Measurements from ENCODE around the gene TRMT2B. TPM values are rescaled to one million over a fixed set of nuclear protein-coding genes. Genes with fewer than 3 reads are reported as not detected.
"Not testable (repeated sequence)": the region's sequence is repeated elsewhere in the genome, so short reads cannot be mapped to it uniquely, and the experiment has no call there.

Gene TRMT2B
- total and polyA plus RNA-seq, 3 experiments from 2014 or later, result 18.0 to 45.5 (median 19.0) TPM

GRCh38 chrX:101078716-101079598 lies 27.0 kb upstream of the TRMT2B start, which contains the start of gene TMEM35A:
TSS of gene TMEM35A (plus strand) at chrX:101078879. CDS start at chrX:101079003, 124 bp downstream.
- no peaks in the 10 kb centered on the region for H3K27me3 ChIP-seq (ENCODE audit: insufficient read depth, low read length, poor library complexity, severe bottlenecking)
- Mint-ChIP-seq H3K27me3 (peaks cover 22 to 24% of the 10 kb centered on the region in 2 donors), H3K9me3 (peaks cover 0 to 2% (median 0%) of the 10 kb centered on the region in 5 donors), H3K4me3 (peak within 1 kb of the TSS in 2 of 7 donors; percentile 33 to 54), H3K36me3 (no peaks in the 10 kb centered on the region), H3K27ac (peak within 1 kb of the TSS in 3 of 8 donors; percentile 2 to 70 (median 65)), H3K4me1 (peaks cover 0 to 4% (median 4%) of the 10 kb centered on the region in 3 donors)
- ChIA-PET CTCF (no interaction called here), POLR2A (no interaction called here)
- no peak for DNase-seq
- no peak within 1 kb of the TSS for H3K27ac ChIP-seq (ENCODE audit: low read depth, low read length)
- H3K9me3 ChIP-seq (ENCODE audit: low read length), result no peaks in the 10 kb centered on the region
- no peak within 1 kb of the TSS for H3K4me3 ChIP-seq (ENCODE audit: low read length)
- no peaks in the 10 kb centered on the region for H3K36me3 ChIP-seq (ENCODE audit: insufficient read depth, low read length)
- no peaks in the 10 kb centered on the region for H3K4me1 ChIP-seq (ENCODE audit: insufficient read depth, low read length)

- no peak overlapping the region for H3K4me3 ChIP-seq (ENCODE audit: low read length)
- ChIA-PET CTCF (no interaction called here), POLR2A (no interaction called here)
- H3K9me3 Mint-ChIP-seq, result peaks cover 0 to 2% (median 0%) of the 10 kb centered on the region in 5 donors
- no peaks in the 10 kb centered on the region for H3K9me3 ChIP-seq (ENCODE audit: low read length)
- no peak overlapping the region for H3K27ac Mint-ChIP-seq
- H3K4me1 Mint-ChIP-seq, result no peaks in the 10 kb centered on the region
- H3K27me3 ChIP-seq (ENCODE audit: insufficient read depth, low read length, poor library complexity, severe bottlenecking), result no peaks in the 10 kb centered on the region
- H3K27ac ChIP-seq (ENCODE audit: low read depth, low read length), result no peak overlapping the region
- no peak for DNase-seq
- no peak overlapping the region for H3K4me3 Mint-ChIP-seq
- no peaks in the 10 kb centered on the region for H3K27me3 Mint-ChIP-seq
- H3K4me1 ChIP-seq (ENCODE audit: insufficient read depth, low read length), result no peaks in the 10 kb centered on the region
- H3K36me3 Mint-ChIP-seq, result no peaks in the 10 kb centered on the region
- no peaks in the 10 kb centered on the region for H3K36me3 ChIP-seq (ENCODE audit: insufficient read depth, low read length)
Observed at GRCh38 chrX:101071582-101071981, 19.7 kb upstream of the TRMT2B start.

GRCh38 chrX:101062176-101062575 lies 10.3 kb upstream of the TRMT2B start:
- Mint-ChIP-seq H3K27me3 (peaks cover 0 to 6% of the 10 kb centered on the region in 2 donors), H3K27ac (no peak overlapping the region), H3K4me1 (no peaks in the 10 kb centered on the region), H3K36me3 (no peaks in the 10 kb centered on the region), H3K4me3 (no peak overlapping the region), H3K9me3 (no peaks in the 10 kb centered on the region)
- no peaks in the 10 kb centered on the region for H3K27me3 ChIP-seq (ENCODE audit: insufficient read depth, low read length, poor library complexity, severe bottlenecking)
- ChIA-PET POLR2A (no interaction called here), CTCF (no interaction called here)
- no peaks in the 10 kb centered on the region for H3K4me1 ChIP-seq (ENCODE audit: insufficient read depth, low read length)
- no peak overlapping the region for H3K4me3 ChIP-seq (ENCODE audit: low read length)
- H3K27ac ChIP-seq (ENCODE audit: low read depth, low read length), result no peak overlapping the region
- no peak for DNase-seq
- H3K9me3 ChIP-seq (ENCODE audit: low read length), result no peaks in the 10 kb centered on the region
- no peaks in the 10 kb centered on the region for H3K36me3 ChIP-seq (ENCODE audit: insufficient read depth, low read length)

GRCh38 chrX:101057093-101057714 lies 5.3 kb upstream of the TRMT2B start:
- POLR2A ChIA-PET, result no interaction called here

GRCh38 chrX:101056551-101056950 lies 4.6 kb upstream of the TRMT2B start:
- H3K36me3 ChIP-seq (ENCODE audit: insufficient read depth, low read length); H3K9me3 ChIP-seq (ENCODE audit: low read length); H3K4me3 Mint-ChIP-seq; H3K27ac ChIP-seq (ENCODE audit: low read depth, low read length); POLR2A ChIA-PET; H3K4me3 ChIP-seq (ENCODE audit: low read length); H3K4me1 ChIP-seq (ENCODE audit: insufficient read depth, low read length); H3K4me1 Mint-ChIP-seq; CTCF ChIA-PET; DNase-seq; H3K27me3 Mint-ChIP-seq; H3K9me3 Mint-ChIP-seq; H3K36me3 Mint-ChIP-seq; H3K27me3 ChIP-seq (ENCODE audit: insufficient read depth, low read length, poor library complexity, severe bottlenecking): not testable (repeated sequence)
- peak overlapping the region in 1 of 8 donors; percentile 38 for H3K27ac Mint-ChIP-seq

More at GRCh38 chrX:101057093-101057714, 5.3 kb upstream of the TRMT2B start:
- Mint-ChIP-seq H3K27ac (peak overlapping the region in 1 of 8 donors; percentile 38), H3K27me3 (peaks cover 0 to 6% of the 10 kb centered on the region in 2 donors), H3K4me3 (no peak overlapping the region), H3K4me1 (peaks cover 0 to 2% (median 1%) of the 10 kb centered on the region in 3 donors), H3K9me3 (no peaks in the 10 kb centered on the region), H3K36me3 (no peaks in the 10 kb centered on the region)
- H3K36me3 ChIP-seq (ENCODE audit: insufficient read depth, low read length), result no peaks in the 10 kb centered on the region
- no peak overlapping the region for H3K4me3 ChIP-seq (ENCODE audit: low read length)
- no peak overlapping the region for H3K27ac ChIP-seq (ENCODE audit: low read depth, low read length)
- CTCF ChIA-PET, result no interaction called here
- no peaks in the 10 kb centered on the region for H3K9me3 ChIP-seq (ENCODE audit: low read length)
- no peaks in the 10 kb centered on the region for H3K27me3 ChIP-seq (ENCODE audit: insufficient read depth, low read length, poor library complexity, severe bottlenecking)
- DNase-seq, result no peak
- peaks cover 4% of the 10 kb centered on the region for H3K4me1 ChIP-seq (ENCODE audit: insufficient read depth, low read length)

- peak overlapping the region; percentile 91 for H3K27ac ChIP-seq (ENCODE audit: low read depth, low read length)
- no peaks in the 10 kb centered on the region for H3K27me3 ChIP-seq (ENCODE audit: insufficient read depth, low read length, poor library complexity, severe bottlenecking)
- H3K36me3 ChIP-seq (ENCODE audit: insufficient read depth, low read length), result no peaks in the 10 kb centered on the region
- H3K9me3 Mint-ChIP-seq, result peaks cover 0 to 2% (median 0%) of the 10 kb centered on the region in 5 donors
- H3K27ac Mint-ChIP-seq, result peak overlapping the region; percentile 87 to 100 (median 97)
- H3K27me3 Mint-ChIP-seq, result peaks cover 0 to 3% of the 10 kb centered on the region in 2 donors
- no peaks in the 10 kb centered on the region for H3K9me3 ChIP-seq (ENCODE audit: low read length)
- H3K4me3 Mint-ChIP-seq, result peak overlapping the region; percentile 85 to 93 (median 91)
- H3K4me1 ChIP-seq (ENCODE audit: insufficient read depth, low read length), result peaks cover 10% of the 10 kb centered on the region
- DNase-seq, result peak in 1 of 5 donors; percentile 44
- peaks cover 17 to 48% (median 27%) of the 10 kb centered on the region in 3 donors for H3K4me1 Mint-ChIP-seq
- ChIA-PET CTCF (no interaction called here), POLR2A (interaction anchor here (0.6 kb wide), 1 partner anchor 82 kb away, joined by 5 read pairs; no protein-coding TSS in a partner anchor)
- peaks cover 0 to 30% (median 3%) of the 10 kb centered on the region in 3 donors for H3K36me3 Mint-ChIP-seq
- H3K4me3 ChIP-seq (ENCODE audit: low read length), result peak overlapping the region; percentile 81
Observed at GRCh38 chrX:101051153-101051548, 760 bp downstream of the TRMT2B start.

GRCh38 chrX:101040197-101040596 lies 11.7 kb downstream of the TRMT2B start:
- Histone ChIP-seq H3K4me3 (ENCODE audit: low read length) (no peak overlapping the region), H3K27ac (ENCODE audit: low read depth, low read length) (no peak overlapping the region), H3K9me3 (ENCODE audit: low read length) (no peaks in the 10 kb centered on the region), H3K27me3 (ENCODE audit: insufficient read depth, low read length, poor library complexity, severe bottlenecking) (no peaks in the 10 kb centered on the region), H3K36me3 (ENCODE audit: insufficient read depth, low read length) (no peaks in the 10 kb centered on the region), H3K4me1 (ENCODE audit: insufficient read depth, low read length) (no peaks in the 10 kb centered on the region)
- POLR2A ChIA-PET, result no interaction called here
- H3K36me3 Mint-ChIP-seq, result peaks cover 0 to 62% (median 2%) of the 10 kb centered on the region in 3 donors
- no peak for DNase-seq
- no peaks in the 10 kb centered on the region for H3K27me3 Mint-ChIP-seq
- peaks cover 0 to 22% (median 5%) of the 10 kb centered on the region in 3 donors for H3K4me1 Mint-ChIP-seq
- CTCF ChIA-PET, result interaction anchor here (0.6 kb wide), 1 partner anchor 234 kb away, joined by 3 read pairs; no protein-coding TSS in a partner anchor
- H3K9me3 Mint-ChIP-seq, result no peaks in the 10 kb centered on the region
- H3K27ac Mint-ChIP-seq, result no peak overlapping the region
- no peak overlapping the region for H3K4me3 Mint-ChIP-seq

GRCh38 chrX:101037231-101037630 lies 14.7 kb downstream of the TRMT2B start:
- Mint-ChIP-seq H3K4me3 (no peak overlapping the region), H3K9me3 (no peaks in the 10 kb centered on the region), H3K4me1 (peaks cover 0 to 11% (median 5%) of the 10 kb centered on the region in 3 donors), H3K36me3 (peaks cover 0 to 61% (median 2%) of the 10 kb centered on the region in 3 donors), H3K27ac (peak overlapping the region in 1 of 8 donors; percentile 11), H3K27me3 (no peaks in the 10 kb centered on the region)
- no peak overlapping the region for H3K27ac ChIP-seq (ENCODE audit: low read depth, low read length)
- no peaks in the 10 kb centered on the region for H3K36me3 ChIP-seq (ENCODE audit: insufficient read depth, low read length)
- no peak overlapping the region for H3K4me3 ChIP-seq (ENCODE audit: low read length)
- CTCF ChIA-PET, result no interaction called here
- H3K4me1 ChIP-seq (ENCODE audit: insufficient read depth, low read length), result no peaks in the 10 kb centered on the region
- DNase-seq, result no peak
- H3K9me3 ChIP-seq (ENCODE audit: low read length), result no peaks in the 10 kb centered on the region
- H3K27me3 ChIP-seq (ENCODE audit: insufficient read depth, low read length, poor library complexity, severe bottlenecking), result no peaks in the 10 kb centered on the region
- POLR2A ChIA-PET, result no interaction called here

Data from CD8-positive, alpha-beta memory T cell (primary cell).